Measurements from ENCODE around the gene KRT85. TPM values are rescaled to one million over a fixed set of nuclear protein-coding genes. Genes with fewer than 3 reads are reported as not detected.

Gene KRT85
- total and polyA plus RNA-seq, 2 donors (not counting 1 experiment from before 2014, with no cell fraction given), result not detected

GRCh38 chr12:52382854-52383253 lies 15.6 kb upstream of the KRT85 start:
- no peaks in the 10 kb centered on the region for H3K9me3 ChIP-seq (ENCODE audit: control extremely low read depth in 1 of 3, control insufficient read depth in 2 of 3, insufficient read depth in 1 of 3, low read length in 2 of 3)
- Mint-ChIP-seq H3K27me3 (peaks cover 20% of the 10 kb centered on the region), H3K27ac (no peak overlapping the region), H3K4me1 (peaks cover 5% of the 10 kb centered on the region), H3K4me3 (no peak overlapping the region), H3K9me3 (ENCODE audit: insufficient read depth) (no peaks in the 10 kb centered on the region)
- H3K36me3 ChIP-seq (replicated peaks in 1 of 2; ENCODE audit: control extremely low read depth in 1 of 2, control insufficient read depth in 1 of 2, extremely low read depth in 1 of 2, insufficient read depth in 2 of 2, low read length in 1 of 2), result no peaks in the 10 kb centered on the region
- intact Hi-C loops (cut with micrococcal nuclease), result no loop called here
- no peak overlapping the region for H3K4me2 ChIP-seq (replicated peaks; ENCODE audit: low read depth, low read length, poor library complexity, severe bottlenecking)
- no CpG with 5 or more reads among the region's 2 CpGs for WGBS (ENCODE audit: insufficient coverage)
- H4K20me1 ChIP-seq (ENCODE audit: control insufficient read depth, insufficient read depth, low read length, poor library complexity, severe bottlenecking), result no peaks in the 10 kb centered on the region
- no peak for TF ChIP-seq CTCF (IDR thresholded peaks at IDR 0.05)
- no peak for TF ChIP-seq EZH2 (IDR thresholded peaks at IDR 0.05; ENCODE audit: borderline replicate concordance, insufficient read depth, low read depth, low read length, poor library complexity, severe bottlenecking)
- H3K27ac ChIP-seq (ENCODE audit: low read length in 2 of 2), result no peak overlapping the region
- ATAC-seq (ENCODE audit: low read depth) (no peak), DNase-seq (no peak)
- no peak overlapping the region for H2AFZ ChIP-seq (ENCODE audit: insufficient read depth, low read depth, low read length, poor library complexity, severe bottlenecking)
- peaks cover 0 to 4% of the 10 kb centered on the region in 2 donors for H3K4me1 ChIP-seq (ENCODE audit: control insufficient read depth in 2 of 2, insufficient read depth in 2 of 2, low read length in 2 of 2)
- CTCF ChIA-PET, result interaction anchor here (1.4 kb wide), 1 partner anchor 10 kb away, joined by 7 read pairs; no protein-coding TSS in a partner anchor
- H3K27me3 ChIP-seq (replicated peaks in 1 of 4; ENCODE audit: control extremely low read depth in 1 of 4, control insufficient read depth in 3 of 4, insufficient read depth in 4 of 4, low read length in 3 of 4), result peaks cover 0 to 11% (median 0%) of the 10 kb centered on the region in 4 experiments
- POLR2A ChIA-PET, result no interaction called here
- no peak overlapping the region for H3K4me3 ChIP-seq (ENCODE audit: control extremely low read depth in 1 of 5, extremely low read depth in 1 of 5, insufficient read depth in 1 of 5, low read depth in 2 of 5, low read length in 4 of 5)
- no peaks in the 10 kb centered on the region for H3K79me2 ChIP-seq (ENCODE audit: control insufficient read depth, insufficient read depth, low read length)
- H3K9ac ChIP-seq (ENCODE audit: low read length), result no peak overlapping the region

GRCh38 chr12:52381206-52381605 lies 13.9 kb upstream of the KRT85 start:
- no peaks in the 10 kb centered on the region for H3K36me3 ChIP-seq (replicated peaks in 1 of 2; ENCODE audit: control extremely low read depth in 1 of 2, control insufficient read depth in 1 of 2, extremely low read depth in 1 of 2, insufficient read depth in 2 of 2, low read length in 1 of 2)
- DNase-seq, result no peak

More at GRCh38 chr12:52381206-52381605, 13.9 kb upstream of the KRT85 start:
- Histone ChIP-seq H3K9me3 (ENCODE audit: control extremely low read depth in 1 of 3, control insufficient read depth in 2 of 3, insufficient read depth in 1 of 3, low read length in 2 of 3) (no peaks in the 10 kb centered on the region), H3K9ac (ENCODE audit: low read length) (no peak overlapping the region), H3K27me3 (replicated peaks in 1 of 4; ENCODE audit: control extremely low read depth in 1 of 4, control insufficient read depth in 3 of 4, insufficient read depth in 4 of 4, low read length in 3 of 4) (peaks cover 0 to 11% (median 0%) of the 10 kb centered on the region in 4 experiments), H2AFZ (ENCODE audit: insufficient read depth, low read depth, low read length, poor library complexity, severe bottlenecking) (no peak overlapping the region), H3K79me2 (ENCODE audit: control insufficient read depth, insufficient read depth, low read length) (no peaks in the 10 kb centered on the region), H3K4me2 (replicated peaks; ENCODE audit: low read depth, low read length, poor library complexity, severe bottlenecking) (no peak overlapping the region), H3K4me1 (ENCODE audit: control insufficient read depth in 2 of 2, insufficient read depth in 2 of 2, low read length in 2 of 2) (peaks cover 0 to 4% of the 10 kb centered on the region in 2 donors), H4K20me1 (ENCODE audit: control insufficient read depth, insufficient read depth, low read length, poor library complexity, severe bottlenecking) (no peaks in the 10 kb centered on the region), H3K4me3 (ENCODE audit: control extremely low read depth in 1 of 5, extremely low read depth in 1 of 5, insufficient read depth in 1 of 5, low read depth in 2 of 5, low read length in 4 of 5) (no peak overlapping the region), H3K27ac (ENCODE audit: low read length in 2 of 2) (no peak overlapping the region)
- 92% methylated on average over 8 of the region's 8 CpGs for WGBS (ENCODE audit: insufficient coverage)
- intact Hi-C loops (cut with micrococcal nuclease), result no loop called here
- H3K27ac Mint-ChIP-seq, result no peak overlapping the region
- H3K9me3 Mint-ChIP-seq (ENCODE audit: insufficient read depth), result no peaks in the 10 kb centered on the region
- peaks cover 30% of the 10 kb centered on the region for H3K27me3 Mint-ChIP-seq
- ATAC-seq (ENCODE audit: low read depth), result no peak
- H3K4me3 Mint-ChIP-seq, result no peak overlapping the region
- H3K4me1 Mint-ChIP-seq, result peaks cover 5% of the 10 kb centered on the region
- ChIA-PET POLR2A (no interaction called here), CTCF (interaction anchor here (1.0 to 1.4 kb wide), 2 partner anchors 10 to 103 kb away, joined by 3 read pairs; no protein-coding TSS in a partner anchor)
- TF ChIP-seq CTCF (IDR thresholded peaks at IDR 0.05) (no peak), EZH2 (IDR thresholded peaks at IDR 0.05; ENCODE audit: borderline replicate concordance, insufficient read depth, low read depth, low read length, poor library complexity, severe bottlenecking) (no peak)

Data from B cell (primary cell).